Right lobe of liver (tissue), 6 donors: ENCODE measurements around the gene KIAA0825. TPM values are rescaled to one million over a fixed set of nuclear protein-coding genes. Genes with fewer than 3 reads are reported as not detected.

Experiments used
- ATAC-seq, 4 donors: fragments of 200-7000 bp; cut with Tn5 transposase; one replicate each; pipeline ENCODE4 v1.9.1; 2020; ENCODE audit warnings: mild to moderate bottlenecking in 4 of 4, moderate library complexity in 4 of 4
- DNase-seq, 3 donors: peaks; one replicate each; pipeline ENCODE4 v3.0.0-alpha.2; 2020
- H3K27ac ChIP-seq, 3 donors: fragments of 200-600 bp; one replicate each; pipeline ENCODE4 v1.8.0; 2022
- H3K27me3 ChIP-seq, 2 donors: fragments of 200-600 bp; one replicate each; pipeline ENCODE4 v1.8.0; 2022
- H3K36me3 ChIP-seq, 4 donors: fragments of 200-600 bp; sonication (generic) in 1 of 4; one replicate each; pipeline versions ENCODE4 v1.5.1 to v1.8.0; 2017 to 2022; ENCODE audit warnings: control low read depth in 1 of 4
- H3K4me1 ChIP-seq, 4 donors: fragments of 200-600 bp; sonication (generic) in 1 of 4; one replicate each; pipeline versions ENCODE4 v1.5.1 to v1.8.0; 2017 to 2022; ENCODE audit warnings: control low read depth in 1 of 4
- H3K4me3 ChIP-seq, 3 donors: fragments of 200-600 bp; one replicate each; pipeline ENCODE4 v1.8.0; 2022
- H3K9me3 ChIP-seq, 4 donors: fragments of 200-600 bp; sonication (generic) in 1 of 4; one replicate each; pipeline versions ENCODE4 v1.5.1 to v1.8.0; 2017 to 2022; ENCODE audit warnings: control low read depth in 1 of 4
- CTCF ChIP-seq, 4 donors: fragments of 200-600 bp in 3 of 4; fragments of 450-650 bp in 1 of 4; IDR thresholded peaks; one replicate each; pipeline versions ENCODE4 v1.5.1 to v1.8.0; 2016 to 2022; ENCODE audit warnings: antibody characterized with exemption in 4 of 4, mild to moderate bottlenecking in 2 of 4
- POLR2A ChIP-seq: fragments of 450-650 bp; IDR thresholded peaks from one replicate; pipeline ENCODE4 v1.6.1; 2017; ENCODE audit warnings: antibody characterized with exemption, mild to moderate bottlenecking
- WGBS: methylation state at CpG from one replicate; pipeline ENCODE4 v1.1.6; 2018; ENCODE audit warnings: low coverage, low lambda C conversion rate; ENCODE audit not compliant: insufficient coverage; ENCODE audit errors: missing lambda C conversion rate; 5-methylcytosine and 5-hydroxymethylcytosine counted together
- intact Hi-C, 2 donors: fragments of 100-400 bp; cut with DNase I; formaldehyde crosslinking; loops; one replicate each; pipeline versions ENCODE4 v1.11.2 to v1.14.1; 2022
- total RNA-seq, 6 experiments: library from RNA; depleted of rRNA in 2 of 6; stranded (reverse); fragments of >200 nt in 2 of 6; fragmentation: NEBNext Ultra II Directional in 3 of 6; extraction: Animal tissue kit (Norgen Biotek cat#: 25700) in 3 of 6; gene quantifications; one replicate each; pipeline versions ENCODE4 v1.1.0 to v1.2.4, GENCODE V29; 2016 to 2023
- donor health status: DM: no; HTN: yes; CAD: no.
- donor health status: DM: no; HTN: no; CAD: no.
- donor health status: DM: no; HTN: no; CAD: no.
- donor health status: DM: no; HTN: yes; CAD: no.
- donor health status: DM: no; HTN: yes; CAD: no.

Gene KIAA0825
- total RNA-seq, 6 experiments from 2014 or later: 0.86 to 3.2 (median 1.7) TPM

GRCh38 chr5:94445726-94446125 is 172.7 kb downstream of the KIAA0825 start:
- no peak for TF ChIP-seq CTCF (IDR thresholded peaks at IDR 0.05)
- no peak for TF ChIP-seq POLR2A
- ATAC-seq: no peak
- no peak overlapping the region for H3K4me3 ChIP-seq
- intact Hi-C loops: no loop called here
- no peak overlapping the region for H3K27ac ChIP-seq
- H3K36me3 ChIP-seq: no peaks in the 10 kb centered on the region
- no peaks in the 10 kb centered on the region for H3K27me3 ChIP-seq
- H3K4me1 ChIP-seq: no peaks in the 10 kb centered on the region
- no peak for DNase-seq
- WGBS: 84% methylated on average over 2 of the region's 2 CpGs
- H3K9me3 ChIP-seq: no peaks in the 10 kb centered on the region

- WGBS: 67% methylated on average over 2 of the region's 2 CpGs
- TF ChIP-seq CTCF (IDR thresholded peaks at IDR 0.05): no peak
- no peak for TF ChIP-seq POLR2A
These were observed 175.4 kb downstream of the KIAA0825 start for GRCh38 chr5:94442991-94443390.

GRCh38 chr5:94442076-94442475 is 176.3 kb downstream of the KIAA0825 start:
- Histone ChIP-seq H3K4me1 (no peaks in the 10 kb centered on the region), H3K27ac (no peak overlapping the region), H3K36me3 (no peaks in the 10 kb centered on the region), H3K4me3 (no peak overlapping the region), H3K9me3 (no peaks in the 10 kb centered on the region), H3K27me3 (no peaks in the 10 kb centered on the region)
- intact Hi-C loops: no loop called here
- ATAC-seq (no peak), DNase-seq (no peak)
- 85% methylated on average over 1 of the region's 1 CpG for WGBS
- TF ChIP-seq CTCF (IDR thresholded peaks at IDR 0.05) (no peak), POLR2A (no peak)

More at GRCh38 chr5:94442991-94443390, 175.4 kb downstream of the KIAA0825 start:
- intact Hi-C loops: no loop called here
- H3K27me3 ChIP-seq: no peaks in the 10 kb centered on the region
- no peaks in the 10 kb centered on the region for H3K9me3 ChIP-seq
- no peak for ATAC-seq
- H3K36me3 ChIP-seq: no peaks in the 10 kb centered on the region
- no peaks in the 10 kb centered on the region for H3K4me1 ChIP-seq
- no peak overlapping the region for H3K4me3 ChIP-seq
- H3K27ac ChIP-seq: no peak overlapping the region
- no peak for DNase-seq

GRCh38 chr5:94440015-94440414 is 178.4 kb downstream of the KIAA0825 start:
- no peak overlapping the region for H3K4me3 ChIP-seq
- no peaks in the 10 kb centered on the region for H3K36me3 ChIP-seq
- TF ChIP-seq CTCF (IDR thresholded peaks at IDR 0.05): no peak
- TF ChIP-seq POLR2A: no peak
- H3K4me1 ChIP-seq: no peaks in the 10 kb centered on the region
- intact Hi-C loops: no loop called here
- ATAC-seq (peak in 2 of 4 donors; percentile 34 to 38), DNase-seq (no peak)
- 47% methylated on average over 3 of the region's 3 CpGs for WGBS
- no peaks in the 10 kb centered on the region for H3K27me3 ChIP-seq
- H3K27ac ChIP-seq: peak overlapping the region in 1 of 3 donors; percentile 11
- H3K9me3 ChIP-seq: no peaks in the 10 kb centered on the region
